Prostate gland (tissue), 2 donors: Measurements from ENCODE around the gene DDX47.
"Not testable (repeated sequence)": the region's sequence is repeated elsewhere in the genome, so short reads cannot be mapped to it uniquely, and the experiment has no call there.

Experiments
- POLR2A ChIP-seq: fragments of 450-650 bp; IDR thresholded peaks from one replicate; pipeline ENCODE4 v1.6.1; 2016; ENCODE audit warnings: antibody characterized with exemption, mild to moderate bottlenecking
- POLR2AphosphoS5 ChIP-seq: sonication (generic); formaldehyde crosslinking; IDR thresholded peaks from one replicate; pipeline ENCODE4 v1.6.1; 2017; ENCODE audit warnings: antibody characterized with exemption
- TF ChIP-seq, protein P1 (sequence below), 4 experiments: fragments of 200-600 bp in 2 of 4; fragments of 450-650 bp in 2 of 4; sonication (generic) in 2 of 4; IDR thresholded peaks; 1 replicate in 3 of 4; 2 replicates in 1 of 4; pipeline ENCODE4 v1.5.1; 2016 to 2019; ENCODE audit warnings: antibody characterized with exemption in 4 of 4, mild to moderate bottlenecking in 2 of 4, moderate library complexity in 2 of 4

GRCh38 chr12:12839439-12839838 is 26.3 kb downstream of the DDX47 start:
- TF ChIP-seq, protein P1, sequence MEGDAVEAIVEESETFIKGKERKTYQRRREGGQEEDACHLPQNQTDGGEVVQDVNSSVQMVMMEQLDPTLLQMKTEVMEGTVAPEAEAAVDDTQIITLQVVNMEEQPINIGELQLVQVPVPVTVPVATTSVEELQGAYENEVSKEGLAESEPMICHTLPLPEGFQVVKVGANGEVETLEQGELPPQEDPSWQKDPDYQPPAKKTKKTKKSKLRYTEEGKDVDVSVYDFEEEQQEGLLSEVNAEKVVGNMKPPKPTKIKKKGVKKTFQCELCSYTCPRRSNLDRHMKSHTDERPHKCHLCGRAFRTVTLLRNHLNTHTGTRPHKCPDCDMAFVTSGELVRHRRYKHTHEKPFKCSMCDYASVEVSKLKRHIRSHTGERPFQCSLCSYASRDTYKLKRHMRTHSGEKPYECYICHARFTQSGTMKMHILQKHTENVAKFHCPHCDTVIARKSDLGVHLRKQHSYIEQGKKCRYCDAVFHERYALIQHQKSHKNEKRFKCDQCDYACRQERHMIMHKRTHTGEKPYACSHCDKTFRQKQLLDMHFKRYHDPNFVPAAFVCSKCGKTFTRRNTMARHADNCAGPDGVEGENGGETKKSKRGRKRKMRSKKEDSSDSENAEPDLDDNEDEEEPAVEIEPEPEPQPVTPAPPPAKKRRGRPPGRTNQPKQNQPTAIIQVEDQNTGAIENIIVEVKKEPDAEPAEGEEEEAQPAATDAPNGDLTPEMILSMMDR (IDR thresholded peaks at IDR 0.05): not testable (repeated sequence)
- TF ChIP-seq POLR2AphosphoS5, POLR2A: not testable (repeated sequence)
